Coronary artery (tissue), 2 donors: ENCODE results near the gene FHIP1B.

Experiments used
- DNase-seq: peaks from one replicate; pipeline ENCODE4 v3.0.0-alpha.2; 2017; ENCODE audit warnings: low spot score
- H3K27ac ChIP-seq, 2 donors: fragments of 200-600 bp; sonication (generic); one replicate each; pipeline ENCODE4 v1.5.1; 2016 to 2019
- H3K4me3 ChIP-seq: fragments of 200-600 bp; sonication (generic); 2 replicates; pipeline ENCODE4 v1.5.1; 2016; ENCODE audit warnings: mild to moderate bottlenecking, moderate library complexity
- TF ChIP-seq, protein P1 (sequence below): fragments of 200-600 bp; sonication (generic); IDR thresholded peaks from one replicate; pipeline ENCODE4 v1.5.1; 2019; ENCODE audit warnings: antibody characterized with exemption

The FHIP1B gene

GRCh38 chr11:6228520-6228919 is 5.9 kb downstream of the FHIP1B start:
- TF ChIP-seq, protein P1, sequence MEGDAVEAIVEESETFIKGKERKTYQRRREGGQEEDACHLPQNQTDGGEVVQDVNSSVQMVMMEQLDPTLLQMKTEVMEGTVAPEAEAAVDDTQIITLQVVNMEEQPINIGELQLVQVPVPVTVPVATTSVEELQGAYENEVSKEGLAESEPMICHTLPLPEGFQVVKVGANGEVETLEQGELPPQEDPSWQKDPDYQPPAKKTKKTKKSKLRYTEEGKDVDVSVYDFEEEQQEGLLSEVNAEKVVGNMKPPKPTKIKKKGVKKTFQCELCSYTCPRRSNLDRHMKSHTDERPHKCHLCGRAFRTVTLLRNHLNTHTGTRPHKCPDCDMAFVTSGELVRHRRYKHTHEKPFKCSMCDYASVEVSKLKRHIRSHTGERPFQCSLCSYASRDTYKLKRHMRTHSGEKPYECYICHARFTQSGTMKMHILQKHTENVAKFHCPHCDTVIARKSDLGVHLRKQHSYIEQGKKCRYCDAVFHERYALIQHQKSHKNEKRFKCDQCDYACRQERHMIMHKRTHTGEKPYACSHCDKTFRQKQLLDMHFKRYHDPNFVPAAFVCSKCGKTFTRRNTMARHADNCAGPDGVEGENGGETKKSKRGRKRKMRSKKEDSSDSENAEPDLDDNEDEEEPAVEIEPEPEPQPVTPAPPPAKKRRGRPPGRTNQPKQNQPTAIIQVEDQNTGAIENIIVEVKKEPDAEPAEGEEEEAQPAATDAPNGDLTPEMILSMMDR: no peak

DNA sequence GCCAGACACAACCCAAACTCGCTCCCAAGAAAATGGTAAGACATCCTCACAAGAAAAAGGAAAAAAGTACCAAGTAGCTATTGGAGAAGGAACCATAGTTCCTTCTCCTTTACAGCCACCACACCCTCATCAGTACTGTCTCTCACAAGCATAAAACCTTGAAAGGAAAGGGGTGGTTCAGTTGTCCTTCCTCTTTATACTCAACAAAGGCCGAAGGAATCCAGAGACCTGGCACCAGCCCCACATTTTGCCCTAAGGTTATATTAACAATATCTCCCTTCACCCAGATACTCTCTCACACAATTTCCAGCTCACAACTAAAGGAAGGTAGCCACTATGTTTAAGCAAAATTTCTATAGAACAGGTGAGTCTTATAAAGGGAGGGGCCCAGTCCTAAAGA is 8.5 kb downstream of the FHIP1B start:
- TF ChIP-seq, protein P1: no peak
- H3K4me3 ChIP-seq: no peak overlapping the region
- no peak for DNase-seq
- H3K27ac ChIP-seq: no peak overlapping the region

More at GRCh38 chr11:6228520-6228919, 5.9 kb downstream of the FHIP1B start:
- Histone ChIP-seq H3K4me3 (no peak overlapping the region), H3K27ac (no peak overlapping the region)
- no peak for DNase-seq

DNA sequence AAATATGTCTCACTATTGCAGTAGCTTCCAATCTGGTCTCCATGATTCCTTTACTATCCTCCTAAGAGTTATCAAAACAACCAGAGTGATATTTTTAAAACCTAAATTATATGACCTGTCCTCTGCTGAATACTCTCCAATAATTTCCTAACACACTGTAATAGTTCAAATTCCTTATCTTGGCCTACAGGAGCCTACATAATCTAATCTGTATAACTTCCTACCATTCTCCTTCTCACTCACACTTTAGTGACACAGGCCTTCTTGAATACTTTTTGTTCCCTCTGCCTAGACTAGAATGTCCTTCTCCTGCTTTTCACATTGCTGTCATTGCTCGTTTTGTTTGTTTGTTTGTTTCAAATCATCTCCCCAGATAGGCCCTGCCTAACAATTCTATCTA is 9.4 kb downstream of the FHIP1B start:
- TF ChIP-seq, protein P1: no peak
- no peak overlapping the region for H3K27ac ChIP-seq
- no peak overlapping the region for H3K4me3 ChIP-seq
- no peak for DNase-seq

DNA sequence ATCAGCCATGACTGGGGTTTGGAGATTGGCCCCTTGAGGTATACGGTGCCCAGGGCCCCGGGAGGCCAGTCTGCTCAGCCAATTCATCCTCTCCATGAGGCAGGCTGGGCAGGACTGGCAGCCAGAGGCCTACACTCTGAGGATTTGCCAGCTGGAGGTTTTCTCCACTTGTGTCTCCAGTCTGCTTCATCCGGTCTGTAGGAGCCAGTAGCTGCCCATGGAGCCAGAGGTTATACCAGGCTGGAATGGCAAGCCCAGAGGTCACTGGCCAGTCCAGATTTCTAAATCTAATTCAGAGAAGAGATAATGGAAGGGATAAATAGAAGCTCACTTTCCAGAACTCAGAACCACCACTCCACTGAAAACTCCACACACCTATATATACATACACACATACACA is 10.0 kb downstream of the FHIP1B start:
- no peak overlapping the region for H3K27ac ChIP-seq
- TF ChIP-seq, protein P1: no peak

DNA sequence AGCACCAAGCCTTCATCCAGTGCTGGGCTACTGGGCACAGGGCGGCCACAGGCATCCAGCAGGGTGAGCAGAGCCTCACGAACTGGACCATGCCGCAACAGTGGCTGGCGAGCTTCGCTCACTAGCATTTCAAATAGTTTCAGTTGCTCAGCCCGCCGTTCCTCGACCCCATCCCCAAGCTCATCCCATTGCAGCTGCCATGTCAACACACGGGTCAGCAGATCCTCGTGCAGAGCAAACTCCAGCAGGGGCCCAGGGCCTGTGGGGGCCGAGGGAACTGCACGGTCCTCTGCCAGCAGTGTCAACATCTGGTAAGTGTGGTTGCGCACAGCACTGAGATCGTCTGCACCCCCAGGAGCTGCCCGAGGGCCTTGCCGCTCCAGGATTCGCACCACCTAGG is 10.6 kb downstream of the FHIP1B start:
- Histone ChIP-seq H3K4me3 (no peak overlapping the region), H3K27ac (no peak overlapping the region)
- TF ChIP-seq, protein P1: no peak
- DNase-seq: no peak

More for the DNA sequence above, 10.0 kb downstream of the FHIP1B start:
- H3K4me3 ChIP-seq: no peak overlapping the region
- DNase-seq: no peak

- peak overlapping the region in 1 of 2 donors; percentile 70 for H3K27ac ChIP-seq
- H3K4me3 ChIP-seq: no peak overlapping the region
- DNase-seq: no peak
- TF ChIP-seq, protein P1: no peak
Observed at GRCh38 chr11:6219359-6219758, 15.1 kb downstream of the FHIP1B start.

DNA sequence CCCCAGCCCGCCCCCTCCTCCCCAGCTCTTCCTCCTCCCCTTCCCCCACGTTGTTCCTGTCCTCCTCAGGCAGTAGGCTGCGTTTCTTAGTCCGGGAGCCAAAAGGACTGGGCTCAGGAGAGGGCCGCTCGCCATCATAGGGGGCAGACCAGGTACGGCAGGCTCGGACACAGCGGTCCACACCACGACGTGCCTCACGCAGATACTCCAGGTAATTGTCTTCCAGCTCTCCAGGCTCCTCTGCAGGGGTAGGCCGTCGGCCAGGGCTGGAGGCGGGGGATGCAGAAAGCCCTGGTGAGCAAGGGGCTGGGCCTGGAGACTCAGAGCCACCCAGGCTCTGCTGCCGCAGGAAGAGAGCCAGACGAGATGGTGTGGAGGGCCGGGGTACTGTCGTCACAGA is 16.7 kb downstream of the FHIP1B start:
- TF ChIP-seq, protein P1: no peak
- Histone ChIP-seq H3K27ac (no peak overlapping the region), H3K4me3 (no peak overlapping the region)
- DNase-seq: no peak
